Mesenchymal stem cell (in vitro differentiated cells and primary cell): ENCODE data around the gene NAP1L4.
A peak's percentile ranks its signal among the peaks of the same experiment; 100 is the strongest.

Source experiments
- DNase-seq: peaks from one replicate; pipeline ENCODE4 v3.0.0-alpha.2; 2013
- H2AFZ ChIP-seq: one replicate; pipeline ENCODE4 v1.6.1; 2013; ENCODE audit warnings: low read depth, mild to moderate bottlenecking, control low read depth, inconsistent platforms, low read length, moderate library complexity
- H2AK5ac ChIP-seq: 2 replicates; pipeline ENCODE4 v1.6.1; 2013; ENCODE audit warnings: low read length, moderate library complexity, mild to moderate bottlenecking, inconsistent platforms; ENCODE audit not compliant: severe bottlenecking
- H2BK120ac ChIP-seq: one replicate; pipeline ENCODE4 v1.6.1; 2013; ENCODE audit warnings: low read depth, mild to moderate bottlenecking, inconsistent platforms, low read length, moderate library complexity
- H2BK12ac ChIP-seq, 2 experiments: one replicate each; pipeline ENCODE4 v1.6.1; 2013; ENCODE audit warnings: inconsistent platforms in 2 of 2, low read length in 2 of 2, mild to moderate bottlenecking in 2 of 2, moderate library complexity in 2 of 2, control low read depth in 1 of 2
- H2BK15ac ChIP-seq: one replicate; pipeline ENCODE4 v1.6.1; 2013; ENCODE audit warnings: mild to moderate bottlenecking, low read depth, inconsistent platforms; ENCODE audit not compliant: poor library complexity, severe bottlenecking
- H2BK5ac ChIP-seq: 2 replicates; pipeline ENCODE4 v1.6.1; 2013; ENCODE audit warnings: low read depth, mild to moderate bottlenecking, low read length, control low read depth, inconsistent platforms; ENCODE audit not compliant: poor library complexity, severe bottlenecking
- H3K14ac ChIP-seq, 2 experiments: one replicate each; pipeline ENCODE4 v1.6.1; 2013; ENCODE audit warnings: inconsistent platforms in 2 of 2, low read length in 2 of 2, control low read depth in 1 of 2, mild to moderate bottlenecking in 1 of 2, moderate library complexity in 1 of 2
- H3K18ac ChIP-seq, 2 experiments: one replicate each; pipeline ENCODE4 v1.6.1; 2013; ENCODE audit warnings: inconsistent platforms in 2 of 2, low read length in 2 of 2, control low read depth in 1 of 2, low read depth in 1 of 2, mild to moderate bottlenecking in 1 of 2
- H3K23ac ChIP-seq, 2 experiments: one replicate each; pipeline ENCODE4 v1.6.1; 2013; ENCODE audit warnings: inconsistent platforms in 2 of 2, low read length in 2 of 2, mild to moderate bottlenecking in 2 of 2, moderate library complexity in 2 of 2, control low read depth in 1 of 2
- H3K27ac ChIP-seq: 2 replicates; pipeline ENCODE4 v1.5.1; 2013; ENCODE audit warnings: mild to moderate bottlenecking, moderate library complexity, low read length, control low read depth, inconsistent platforms; ENCODE audit not compliant: poor library complexity, severe bottlenecking
- H3K27me3 ChIP-seq, 2 experiments: 2 replicates each; pipeline versions ENCODE4 v1.6.1 to v1.7.0; 2013; ENCODE audit warnings: low read length in 2 of 2, mild to moderate bottlenecking in 2 of 2, moderate library complexity in 2 of 2, control low read depth in 1 of 2, inconsistent platforms in 1 of 2; ENCODE audit not compliant: control insufficient read depth in 1 of 2, insufficient read depth in 1 of 2
- H3K36me3 ChIP-seq, 2 experiments: 2 replicates each; pipeline versions ENCODE4 v1.6.1 to v1.7.0; 2013; ENCODE audit warnings: low read length in 2 of 2, control low read depth in 1 of 2, inconsistent platforms in 1 of 2, low read depth in 1 of 2, mild to moderate bottlenecking in 1 of 2; ENCODE audit not compliant: insufficient read depth in 2 of 2, control insufficient read depth in 1 of 2
- H3K4ac ChIP-seq, 2 experiments: one replicate each; pipeline ENCODE4 v1.6.1; 2013; ENCODE audit warnings: inconsistent platforms in 2 of 2, low read length in 2 of 2, mild to moderate bottlenecking in 2 of 2, moderate library complexity in 2 of 2, control low read depth in 1 of 2, low read depth in 1 of 2
- H3K4me1 ChIP-seq: 2 replicates; pipeline ENCODE4 v1.6.1; 2013; ENCODE audit warnings: low read depth, low read length, control low read depth; ENCODE audit not compliant: control insufficient read depth, insufficient read depth
- H3K4me2 ChIP-seq: 2 replicates; pipeline ENCODE4 v1.6.1; 2013; ENCODE audit warnings: low read length, mild to moderate bottlenecking, inconsistent platforms; ENCODE audit not compliant: poor library complexity, severe bottlenecking
- H3K4me3 ChIP-seq, 2 experiments: 2 replicates each; pipeline versions ENCODE4 v1.5.1 to v1.7.0; 2013; ENCODE audit warnings: low read length in 2 of 2, mild to moderate bottlenecking in 2 of 2, control low read depth in 1 of 2, low read depth in 1 of 2; ENCODE audit not compliant: insufficient read depth in 1 of 2
- H3K79me1 ChIP-seq: replicated peaks from 2 replicates; pipeline ENCODE4 v1.6.1; 2013; ENCODE audit warnings: mild to moderate bottlenecking, control low read depth, low read length, inconsistent platforms; ENCODE audit not compliant: poor library complexity, severe bottlenecking
- H3K9ac ChIP-seq: 2 replicates; pipeline ENCODE4 v1.7.0; 2013; ENCODE audit warnings: mild to moderate bottlenecking, low read length, moderate library complexity
- H3K9me3 ChIP-seq: 2 replicates; pipeline ENCODE4 v1.7.0; 2013; ENCODE audit warnings: mild to moderate bottlenecking, low read length; ENCODE audit not compliant: control insufficient read depth
- H4K8ac ChIP-seq: one replicate; pipeline ENCODE4 v1.6.1; 2013; ENCODE audit warnings: inconsistent platforms, mild to moderate bottlenecking, low read length, moderate library complexity
- H4K91ac ChIP-seq: one replicate; pipeline ENCODE4 v1.6.1; 2013; ENCODE audit warnings: mild to moderate bottlenecking, low read length, inconsistent platforms
- WGBS: methylation state at CpG from one replicate; pipeline ENCODE4 v1.1.7; 2013; ENCODE audit warnings: mixed read lengths; 5-methylcytosine and 5-hydroxymethylcytosine counted together

The NAP1L4 gene

DNA sequence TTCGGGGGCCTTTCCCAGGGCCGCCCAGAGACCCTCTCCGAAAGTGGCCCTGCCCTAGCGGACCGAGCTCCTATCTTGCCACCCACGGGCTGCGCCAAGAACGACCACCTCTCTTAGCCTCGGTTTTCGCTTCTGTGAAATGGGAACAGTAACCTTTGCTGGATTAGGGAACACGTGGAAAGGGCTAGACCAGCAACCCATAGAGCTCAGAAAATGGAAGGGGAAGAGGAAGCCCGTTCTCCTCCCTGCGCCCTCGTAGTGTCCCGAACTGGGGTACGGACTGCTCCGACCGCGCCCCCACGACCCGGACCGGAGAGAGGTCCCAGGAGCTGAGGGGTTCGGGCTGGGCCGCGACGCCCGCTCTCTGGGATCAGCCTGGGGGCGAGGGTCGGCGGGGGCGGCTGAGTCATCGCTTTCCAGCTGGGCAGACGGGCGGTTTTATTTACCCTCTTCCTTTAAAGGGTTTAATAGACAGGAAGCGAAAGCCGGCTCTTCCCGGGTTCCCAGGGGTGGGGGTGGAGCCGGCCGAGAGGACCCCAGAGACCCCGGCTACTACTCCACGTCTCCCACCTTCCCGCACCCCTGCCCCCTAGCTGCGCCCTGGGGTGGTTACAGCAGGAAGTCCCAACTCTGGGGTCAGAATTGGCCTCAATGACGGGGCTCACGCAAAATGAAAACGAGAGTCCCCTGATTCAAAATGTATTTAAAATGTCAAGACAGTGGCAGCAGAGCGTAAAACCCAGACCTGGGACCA, 62.0 kb downstream of the NAP1L4 start:
- peaks cover 2% of the 10 kb centered on the region for H3K79me1 ChIP-seq
- H3K36me3 ChIP-seq = peaks cover 0 to 5% of the 10 kb centered on the region in 2 experiments
- peak overlapping the region; percentile 91 for H2BK15ac ChIP-seq
- no peak overlapping the region for H3K23ac ChIP-seq
- DNase-seq = peak; percentile 85
- H4K91ac ChIP-seq = peak overlapping the region; percentile 96
- H3K27ac ChIP-seq = peak overlapping the region; percentile 82
- no peaks in the 10 kb centered on the region for H3K9me3 ChIP-seq
- H2BK12ac ChIP-seq = peak overlapping the region; percentile 46 to 66
- H3K4me2 ChIP-seq = peak overlapping the region; percentile 58
- peak overlapping the region; percentile 87 for H3K18ac ChIP-seq
- H3K4ac ChIP-seq = peak overlapping the region; percentile 82 to 92
- peak overlapping the region; percentile 78 to 91 for H3K4me3 ChIP-seq
- peak overlapping the region; percentile 87 for H3K9ac ChIP-seq
- peak overlapping the region; percentile 79 for H2AK5ac ChIP-seq
- WGBS = 2% methylated on average over 47 of the region's 47 CpGs
- no peaks in the 10 kb centered on the region for H3K27me3 ChIP-seq
- H3K14ac ChIP-seq = peak overlapping the region in 1 of 2 experiments; percentile 89
- H4K8ac ChIP-seq = peak overlapping the region; percentile 97
- H2BK5ac ChIP-seq = no peak overlapping the region
- peaks cover 59% of the 10 kb centered on the region for H3K4me1 ChIP-seq
- H2BK120ac ChIP-seq = peak overlapping the region; percentile 95
- peak overlapping the region; percentile 11 for H2AFZ ChIP-seq

DNA sequence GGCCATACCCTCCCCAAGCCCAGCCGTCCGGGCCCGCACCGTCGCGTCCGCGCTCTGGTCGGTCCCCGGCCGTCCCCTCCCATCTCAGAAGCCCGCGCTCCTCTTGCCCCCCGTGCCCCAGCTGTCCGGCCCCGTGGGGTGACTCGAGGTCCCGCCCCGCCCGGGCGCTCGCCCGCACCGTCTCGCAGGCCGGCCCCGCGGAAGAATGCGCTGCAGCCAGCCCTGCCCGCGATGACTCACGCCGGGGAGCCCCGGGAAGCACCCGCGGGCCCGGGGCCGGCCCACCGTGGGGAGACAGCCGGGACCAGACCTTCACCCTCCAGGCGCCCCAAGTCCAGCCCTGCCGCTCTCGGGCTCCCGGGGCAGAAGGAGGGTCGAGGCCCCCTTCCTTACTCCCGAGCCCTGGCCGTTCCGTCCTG, 62.6 kb downstream of the NAP1L4 start:
- Histone ChIP-seq H3K36me3 (peaks cover 0 to 11% of the 10 kb centered on the region in 2 experiments), H3K27ac (peak overlapping the region; percentile 82), H3K9ac (peak overlapping the region; percentile 87), H2BK12ac (peak overlapping the region; percentile 42 to 91), H2BK120ac (peak overlapping the region; percentile 95), H3K14ac (peak overlapping the region in 1 of 2 experiments; percentile 89), H3K18ac (peak overlapping the region; percentile 87), H2BK15ac (peak overlapping the region; percentile 91), H2BK5ac (no peak overlapping the region), H3K79me1 (peaks cover 4% of the 10 kb centered on the region), H3K4me1 (peaks cover 59% of the 10 kb centered on the region), H3K4ac (peak overlapping the region; percentile 82 to 92), H3K23ac (no peak overlapping the region), H4K8ac (peak overlapping the region; percentile 97), H3K9me3 (no peaks in the 10 kb centered on the region), H4K91ac (peak overlapping the region; percentile 96), H2AK5ac (peak overlapping the region; percentile 79), H3K27me3 (no peaks in the 10 kb centered on the region), H2AFZ (no peak overlapping the region), H3K4me2 (peak overlapping the region; percentile 58), H3K4me3 (peak overlapping the region; percentile 78 to 91)
- 2% methylated on average over 39 of the region's 48 CpGs for WGBS
- DNase-seq = peak; percentile 89

- peak within 1 kb of the TSS; percentile 82 for H3K27ac ChIP-seq
- peaks cover 4% of the 10 kb centered on the region for H3K79me1 ChIP-seq
- H3K4me2 ChIP-seq = peak within 1 kb of the TSS; percentile 92
- peak within 1 kb of the TSS; percentile 79 for H2AK5ac ChIP-seq
- no peak within 1 kb of the TSS for H2AFZ ChIP-seq
- H3K14ac ChIP-seq = peak within 1 kb of the TSS in 1 of 2 experiments; percentile 99
- peak within 1 kb of the TSS; percentile 42 to 91 for H2BK12ac ChIP-seq
- peak within 1 kb of the TSS; percentile 86 to 92 for H3K4ac ChIP-seq
- peak within 1 kb of the TSS; percentile 26 to 94 for H3K23ac ChIP-seq
- H2BK120ac ChIP-seq = peak within 1 kb of the TSS; percentile 95
- H3K9me3 ChIP-seq = no peaks in the 10 kb centered on the region
- H3K4me1 ChIP-seq = peaks cover 58% of the 10 kb centered on the region
- H3K18ac ChIP-seq = peak within 1 kb of the TSS; percentile 87 to 96
- H3K4me3 ChIP-seq = peak within 1 kb of the TSS; percentile 84 to 91
- H3K9ac ChIP-seq = peak within 1 kb of the TSS; percentile 88
- H2BK5ac ChIP-seq = no peak within 1 kb of the TSS
- peak within 1 kb of the TSS; percentile 97 for H4K8ac ChIP-seq
- peak; percentile 81 for DNase-seq
- peak within 1 kb of the TSS; percentile 96 for H4K91ac ChIP-seq
- peaks cover 0 to 16% of the 10 kb centered on the region in 2 experiments for H3K36me3 ChIP-seq
- no peaks in the 10 kb centered on the region for H3K27me3 ChIP-seq
- peak within 1 kb of the TSS; percentile 91 for H2BK15ac ChIP-seq
- under 1% methylated on average over 85 of the region's 113 CpGs for WGBS
Measured at GRCh38 chr11:2928605-2929530, 63.3 kb downstream of the NAP1L4 start, which contains the start of gene PHLDA2. TSS of gene PHLDA2 (minus strand) at chr11:2929420. CDS start at chr11:2929364, 56 bp downstream.
